Smooth muscle cell (in vitro differentiated cells): Measurements from ENCODE around the gene ATP6V0A1. TPM values are rescaled to one million over a fixed set of nuclear protein-coding genes. Genes with fewer than 3 reads are reported as not detected.

Experiments
- DNase-seq: peaks from one replicate; lab custom pipeline; 2025; ENCODE audit not compliant: unreplicated experiment; lab: John Stamatoyannopoulos, UW
- H2AFZ ChIP-seq: fragments of 200-600 bp; sonication (generic); 2 replicates; pipeline ENCODE4 v1.6.0; 2016; ENCODE audit warnings: antibody characterized with exemption, low read depth, mild to moderate bottlenecking
- H3F3A ChIP-seq: fragments of 200-600 bp; sonication (generic); 2 replicates; pipeline ENCODE4 v1.6.0; 2017; ENCODE audit warnings: antibody characterized with exemption, low read depth
- H3K27ac ChIP-seq: fragments of 200-600 bp; sonication (generic); 2 replicates; pipeline ENCODE4 v1.5.1; 2016; ENCODE audit warnings: low read depth, mild to moderate bottlenecking
- H3K27me3 ChIP-seq: fragments of 200-600 bp; sonication (generic); 2 replicates; pipeline ENCODE4 v1.6.1; 2016; ENCODE audit warnings: low read depth, mild to moderate bottlenecking
- H3K36me3 ChIP-seq: fragments of 200-600 bp; sonication (generic); 2 replicates; pipeline ENCODE4 v1.5.1; 2016; ENCODE audit warnings: low read depth
- H3K4me1 ChIP-seq: fragments of 200-600 bp; sonication (generic); 2 replicates; pipeline ENCODE4 v1.5.1; 2016; ENCODE audit warnings: low read depth
- H3K4me2 ChIP-seq: fragments of 200-600 bp; sonication (generic); 2 replicates; pipeline ENCODE4 v1.6.0; 2016; ENCODE audit warnings: mild to moderate bottlenecking
- H3K4me3 ChIP-seq: fragments of 200-600 bp; sonication (generic); 2 replicates; pipeline ENCODE4 v1.5.1; 2016; ENCODE audit warnings: mild to moderate bottlenecking
- H3K79me2 ChIP-seq: fragments of 200-600 bp; sonication (generic); 2 replicates; pipeline ENCODE4 v1.6.0; 2016; ENCODE audit warnings: low read depth, mild to moderate bottlenecking
- H3K9ac ChIP-seq: fragments of 200-600 bp; sonication (generic); 2 replicates; pipeline ENCODE4 v1.6.0; 2016; ENCODE audit warnings: low read depth
- H3K9me3 ChIP-seq: fragments of 200-600 bp; sonication (generic); replicated peaks from 2 replicates; pipeline ENCODE4 v1.5.1; 2016; ENCODE audit warnings: low read depth
- H4K20me1 ChIP-seq: fragments of 200-600 bp; sonication (generic); 2 replicates; pipeline ENCODE4 v1.6.0; 2016; ENCODE audit warnings: low read depth
- WGBS: methylation state at CpG from one replicate; pipeline ENCODE4 v1.1.7; 2016; ENCODE audit warnings: low lambda C conversion rate; 5-methylcytosine and 5-hydroxymethylcytosine counted together
- polyA plus RNA-seq: library from polyadenylated mRNA; unstranded; fragments of >200 nt; fragmentation: Nextera tagmentation; extraction: Ambion mirVana; gene quantifications from 2 replicates; pipeline ENCODE4 v1.2.1, GENCODE V29; 2016
- total RNA-seq: library from RNA; depleted of rRNA; stranded (reverse); fragments of >200 nt; gene quantifications from 2 replicates; pipeline ENCODE4 v1.2.3, GENCODE V29; 2014
- TF ChIP-seq, protein P1 (sequence below): fragments of 200-600 bp; sonication (generic); IDR thresholded peaks from 2 replicates; pipeline ENCODE4 v1.5.1; 2017; ENCODE audit warnings: borderline replicate concordance, mild to moderate bottlenecking, antibody characterized with exemption; ENCODE audit not compliant: insufficient read depth, poor library complexity, severe bottlenecking

Gene ATP6V0A1
- total and polyA plus RNA-seq, 2 experiments from 2014 or later, result 27.3 to 54.7 TPM

- H3K4me2 ChIP-seq, result peak overlapping the region; percentile 97
- H3K9ac ChIP-seq, result peak overlapping the region; percentile 97
- peaks cover 55% of the 10 kb centered on the region for H3K79me2 ChIP-seq
- peak overlapping the region; percentile 99 for H3K4me3 ChIP-seq
- no peaks in the 10 kb centered on the region for H3K36me3 ChIP-seq
- H2AFZ ChIP-seq, result no peak overlapping the region
- H3F3A ChIP-seq, result peaks cover 21% of the 10 kb centered on the region
- under 1% methylated on average over 32 of the region's 44 CpGs for WGBS
- no peak for DNase-seq
- TF ChIP-seq, protein P1, sequence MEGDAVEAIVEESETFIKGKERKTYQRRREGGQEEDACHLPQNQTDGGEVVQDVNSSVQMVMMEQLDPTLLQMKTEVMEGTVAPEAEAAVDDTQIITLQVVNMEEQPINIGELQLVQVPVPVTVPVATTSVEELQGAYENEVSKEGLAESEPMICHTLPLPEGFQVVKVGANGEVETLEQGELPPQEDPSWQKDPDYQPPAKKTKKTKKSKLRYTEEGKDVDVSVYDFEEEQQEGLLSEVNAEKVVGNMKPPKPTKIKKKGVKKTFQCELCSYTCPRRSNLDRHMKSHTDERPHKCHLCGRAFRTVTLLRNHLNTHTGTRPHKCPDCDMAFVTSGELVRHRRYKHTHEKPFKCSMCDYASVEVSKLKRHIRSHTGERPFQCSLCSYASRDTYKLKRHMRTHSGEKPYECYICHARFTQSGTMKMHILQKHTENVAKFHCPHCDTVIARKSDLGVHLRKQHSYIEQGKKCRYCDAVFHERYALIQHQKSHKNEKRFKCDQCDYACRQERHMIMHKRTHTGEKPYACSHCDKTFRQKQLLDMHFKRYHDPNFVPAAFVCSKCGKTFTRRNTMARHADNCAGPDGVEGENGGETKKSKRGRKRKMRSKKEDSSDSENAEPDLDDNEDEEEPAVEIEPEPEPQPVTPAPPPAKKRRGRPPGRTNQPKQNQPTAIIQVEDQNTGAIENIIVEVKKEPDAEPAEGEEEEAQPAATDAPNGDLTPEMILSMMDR, result no peak
- H4K20me1 ChIP-seq, result peaks cover 47% of the 10 kb centered on the region
- H3K9me3 ChIP-seq, result no peaks in the 10 kb centered on the region
- peaks cover 20% of the 10 kb centered on the region for H3K4me1 ChIP-seq
- peak overlapping the region; percentile 99 for H3K27ac ChIP-seq
- no peaks in the 10 kb centered on the region for H3K27me3 ChIP-seq
Observed at GRCh38 chr17:42422412-42422957, 36.2 kb upstream of the ATP6V0A1 start.

DNA sequence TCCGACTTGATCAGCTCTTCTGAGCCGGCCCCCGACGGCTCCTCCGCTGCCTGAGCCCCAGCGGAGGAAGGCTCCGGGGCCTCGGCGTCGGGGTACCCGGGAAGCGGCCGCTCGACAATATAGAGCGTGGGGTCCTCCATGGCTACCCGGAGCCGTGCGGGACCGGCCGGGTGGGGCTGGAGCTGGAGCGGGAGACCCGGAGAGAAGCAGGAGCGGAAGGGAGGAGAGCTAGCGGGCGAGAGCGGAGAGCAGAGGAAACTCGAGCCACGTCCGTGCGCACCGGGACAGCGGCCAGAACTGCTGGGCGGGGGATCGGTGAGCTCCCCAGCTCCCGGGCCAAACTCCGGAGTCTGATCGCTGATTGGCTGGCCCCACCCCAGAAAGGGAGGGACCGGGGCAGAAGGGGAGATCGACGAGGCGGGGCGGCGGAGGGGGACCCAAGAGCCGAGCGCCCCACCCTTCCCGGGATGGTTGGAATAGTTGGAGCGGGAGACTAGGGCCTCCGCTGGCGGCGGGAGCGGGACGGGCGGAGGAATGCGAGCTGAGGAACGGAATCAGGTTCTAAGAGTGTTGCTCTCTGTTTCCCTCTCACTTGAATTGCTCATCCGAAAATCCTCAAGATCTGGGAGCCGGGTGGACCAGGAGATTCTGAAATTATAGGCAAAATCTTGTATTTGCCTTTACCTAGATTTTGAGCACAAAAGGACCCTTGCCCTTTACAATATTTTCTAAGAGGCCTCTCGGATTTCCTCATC is 35.5 kb upstream of the ATP6V0A1 start, which contains the start of gene CAVIN1:
Gene CAVIN1, minus strand, starts transcription at position 299 of the 755 bp plus-strand sequence. Its CDS starts 159 bp downstream, at position 140.
- DNase-seq, result peak; percentile 84
- H3K27ac ChIP-seq, result peak within 1 kb of the TSS; percentile 99
- no peaks in the 10 kb centered on the region for H3K27me3 ChIP-seq
- peaks cover 49% of the 10 kb centered on the region for H3K79me2 ChIP-seq
- WGBS, result 3% methylated on average over 51 of the region's 58 CpGs
- no peaks in the 10 kb centered on the region for H3K36me3 ChIP-seq
- H4K20me1 ChIP-seq, result peaks cover 41% of the 10 kb centered on the region
- peak within 1 kb of the TSS; percentile 99 for H3K4me3 ChIP-seq
- H2AFZ ChIP-seq, result no peak within 1 kb of the TSS
- H3F3A ChIP-seq, result peaks cover 21% of the 10 kb centered on the region
- H3K9ac ChIP-seq, result peak within 1 kb of the TSS; percentile 97
- TF ChIP-seq, protein P1, result no peak
- H3K9me3 ChIP-seq, result no peaks in the 10 kb centered on the region
- peak within 1 kb of the TSS; percentile 97 for H3K4me2 ChIP-seq
- H3K4me1 ChIP-seq, result peaks cover 20% of the 10 kb centered on the region

DNA sequence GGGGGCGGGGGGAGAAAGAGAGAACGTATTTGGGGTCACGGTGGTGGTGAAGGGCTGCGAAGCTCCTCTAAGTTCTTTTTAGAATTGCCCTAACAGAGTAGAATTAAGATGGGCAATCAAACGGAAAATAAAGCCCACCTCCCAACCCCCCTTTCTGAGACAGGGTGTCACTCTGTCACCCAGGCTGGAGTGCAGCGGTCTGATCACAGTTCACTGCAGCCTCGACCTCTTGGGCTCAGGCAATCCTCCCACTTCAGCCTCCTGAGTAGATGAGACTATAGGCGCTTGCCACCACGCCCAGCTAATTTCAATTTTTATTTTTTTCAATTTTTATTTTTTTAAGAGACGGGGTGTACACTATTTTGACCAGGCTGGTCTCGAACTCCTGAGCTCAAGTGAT is 34.9 kb upstream of the ATP6V0A1 start:
- Histone ChIP-seq H3K4me2 (peak overlapping the region; percentile 97), H3K79me2 (peaks cover 42% of the 10 kb centered on the region), H4K20me1 (peaks cover 34% of the 10 kb centered on the region), H3K27ac (peak overlapping the region; percentile 99), H3K36me3 (no peaks in the 10 kb centered on the region), H3K4me1 (peaks cover 20% of the 10 kb centered on the region), H3K9me3 (no peaks in the 10 kb centered on the region), H3K9ac (no peak overlapping the region), H3F3A (peaks cover 25% of the 10 kb centered on the region), H2AFZ (no peak overlapping the region), H3K27me3 (no peaks in the 10 kb centered on the region), H3K4me3 (peak overlapping the region; percentile 99)
- no peak for DNase-seq
- TF ChIP-seq, protein P1, result no peak
- 74% methylated on average over 11 of the region's 11 CpGs for WGBS
